Osteocyte (in vitro differentiated cells): ENCODE data around the gene PLCB2. TPM values are rescaled to one million over a fixed set of nuclear protein-coding genes. Genes with fewer than 3 reads are reported as not detected.

Source experiments
- DNase-seq: peaks from one replicate; pipeline ENCODE4 v3.0.0; 2021; ENCODE audit warnings: mixed read lengths; ENCODE audit not compliant: unreplicated experiment; ENCODE audit errors: extremely low spot score
- H3K27ac Mint-ChIP-seq: one replicate; pipeline ENCODE4 v1.8.0; 2021; ENCODE audit warnings: mild to moderate bottlenecking, mixed read lengths; ENCODE audit not compliant: unreplicated experiment
- H3K27me3 Mint-ChIP-seq: one replicate; pipeline ENCODE4 v1.8.0; 2021; ENCODE audit warnings: mixed read lengths; ENCODE audit not compliant: unreplicated experiment
- H3K36me3 Mint-ChIP-seq: one replicate; pipeline ENCODE4 v1.8.0; 2021; ENCODE audit warnings: mixed read lengths; ENCODE audit not compliant: unreplicated experiment
- H3K4me1 Mint-ChIP-seq: one replicate; pipeline ENCODE4 v1.8.0; 2021; ENCODE audit warnings: mixed read lengths; ENCODE audit not compliant: unreplicated experiment
- H3K4me3 Mint-ChIP-seq: one replicate; pipeline ENCODE4 v1.8.0; 2021; ENCODE audit warnings: mild to moderate bottlenecking, moderate library complexity, mixed read lengths; ENCODE audit not compliant: unreplicated experiment
- H3K9me3 Mint-ChIP-seq: one replicate; pipeline ENCODE4 v1.8.0; 2021; ENCODE audit warnings: mixed read lengths; ENCODE audit not compliant: unreplicated experiment
- total RNA-seq: library from RNA; stranded (reverse); gene quantifications from 2 replicates; pipeline ENCODE4 v1.2.1, GENCODE V29; 2021
- TF ChIP-seq, protein P1 (sequence below): fragments of 200-600 bp; sonication (generic); IDR thresholded peaks from 2 replicates; pipeline ENCODE4 v1.5.0; 2021; ENCODE audit warnings: antibody characterized with exemption, mild to moderate bottlenecking, moderate library complexity

The PLCB2 gene
- total RNA-seq, 1 donor from 2014 or later: 0.40 TPM

DNA sequence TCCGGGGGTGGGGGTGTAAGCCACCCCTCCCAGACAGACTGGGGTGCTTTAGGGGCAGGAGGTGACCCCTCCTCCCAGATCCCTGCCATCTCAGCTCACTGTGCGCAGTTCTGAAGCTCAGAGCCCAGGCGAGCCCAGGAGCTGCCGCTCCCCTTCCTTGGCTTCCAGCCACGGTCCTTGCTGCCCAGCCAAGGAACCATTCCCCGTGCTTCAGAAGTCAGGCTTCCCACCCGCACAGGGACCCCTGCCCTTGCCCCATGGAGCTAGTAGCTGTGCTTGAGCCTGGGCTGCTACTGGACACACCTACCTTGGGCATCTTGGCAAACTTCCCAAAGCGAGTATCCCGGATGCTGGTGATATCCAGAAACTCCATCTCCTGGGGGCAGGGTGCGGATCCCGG, 4.8 kb downstream of the PLCB2 start:
- no peak for DNase-seq
- H3K4me3 Mint-ChIP-seq: no peak overlapping the region
- no peak overlapping the region for H3K27ac Mint-ChIP-seq
- TF ChIP-seq, protein P1, sequence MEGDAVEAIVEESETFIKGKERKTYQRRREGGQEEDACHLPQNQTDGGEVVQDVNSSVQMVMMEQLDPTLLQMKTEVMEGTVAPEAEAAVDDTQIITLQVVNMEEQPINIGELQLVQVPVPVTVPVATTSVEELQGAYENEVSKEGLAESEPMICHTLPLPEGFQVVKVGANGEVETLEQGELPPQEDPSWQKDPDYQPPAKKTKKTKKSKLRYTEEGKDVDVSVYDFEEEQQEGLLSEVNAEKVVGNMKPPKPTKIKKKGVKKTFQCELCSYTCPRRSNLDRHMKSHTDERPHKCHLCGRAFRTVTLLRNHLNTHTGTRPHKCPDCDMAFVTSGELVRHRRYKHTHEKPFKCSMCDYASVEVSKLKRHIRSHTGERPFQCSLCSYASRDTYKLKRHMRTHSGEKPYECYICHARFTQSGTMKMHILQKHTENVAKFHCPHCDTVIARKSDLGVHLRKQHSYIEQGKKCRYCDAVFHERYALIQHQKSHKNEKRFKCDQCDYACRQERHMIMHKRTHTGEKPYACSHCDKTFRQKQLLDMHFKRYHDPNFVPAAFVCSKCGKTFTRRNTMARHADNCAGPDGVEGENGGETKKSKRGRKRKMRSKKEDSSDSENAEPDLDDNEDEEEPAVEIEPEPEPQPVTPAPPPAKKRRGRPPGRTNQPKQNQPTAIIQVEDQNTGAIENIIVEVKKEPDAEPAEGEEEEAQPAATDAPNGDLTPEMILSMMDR: no peak
- H3K9me3 Mint-ChIP-seq: peaks cover 7% of the 10 kb centered on the region
- H3K27me3 Mint-ChIP-seq: peaks cover 14% of the 10 kb centered on the region
- H3K4me1 Mint-ChIP-seq: no peaks in the 10 kb centered on the region
- H3K36me3 Mint-ChIP-seq: no peaks in the 10 kb centered on the region

DNA sequence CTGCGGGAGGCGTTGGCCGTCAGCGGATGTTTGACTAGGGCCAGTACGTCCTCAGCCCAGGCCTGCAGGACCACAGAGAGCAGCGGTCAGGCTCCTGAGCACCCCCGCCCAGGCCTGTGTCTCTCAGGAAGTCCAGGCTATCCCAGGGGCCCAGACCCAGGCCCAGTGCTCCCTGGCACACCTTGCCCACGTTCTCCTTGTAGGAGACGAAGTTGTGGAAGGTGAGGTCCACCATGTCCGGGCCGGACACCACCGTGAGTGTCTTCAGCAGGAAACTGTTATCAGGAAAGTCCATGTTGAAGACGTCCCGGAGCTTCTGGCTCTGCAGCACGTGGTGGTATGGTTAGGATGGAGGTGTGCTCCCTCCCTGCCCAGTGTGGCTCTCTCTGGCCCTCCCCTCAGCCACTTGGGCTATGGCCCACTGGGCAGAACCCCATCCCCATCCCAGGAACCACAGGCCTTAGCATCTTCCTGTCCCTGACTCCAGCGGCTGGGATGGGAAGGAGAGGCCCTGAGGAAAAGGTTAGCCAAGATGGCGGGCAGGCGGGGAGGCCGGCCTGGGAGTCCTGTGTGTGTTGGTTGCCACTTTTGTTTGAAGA, 5.3 kb downstream of the PLCB2 start:
- TF ChIP-seq, protein P1: no peak
- no peaks in the 10 kb centered on the region for H3K36me3 Mint-ChIP-seq
- peaks cover 14% of the 10 kb centered on the region for H3K27me3 Mint-ChIP-seq

DNA sequence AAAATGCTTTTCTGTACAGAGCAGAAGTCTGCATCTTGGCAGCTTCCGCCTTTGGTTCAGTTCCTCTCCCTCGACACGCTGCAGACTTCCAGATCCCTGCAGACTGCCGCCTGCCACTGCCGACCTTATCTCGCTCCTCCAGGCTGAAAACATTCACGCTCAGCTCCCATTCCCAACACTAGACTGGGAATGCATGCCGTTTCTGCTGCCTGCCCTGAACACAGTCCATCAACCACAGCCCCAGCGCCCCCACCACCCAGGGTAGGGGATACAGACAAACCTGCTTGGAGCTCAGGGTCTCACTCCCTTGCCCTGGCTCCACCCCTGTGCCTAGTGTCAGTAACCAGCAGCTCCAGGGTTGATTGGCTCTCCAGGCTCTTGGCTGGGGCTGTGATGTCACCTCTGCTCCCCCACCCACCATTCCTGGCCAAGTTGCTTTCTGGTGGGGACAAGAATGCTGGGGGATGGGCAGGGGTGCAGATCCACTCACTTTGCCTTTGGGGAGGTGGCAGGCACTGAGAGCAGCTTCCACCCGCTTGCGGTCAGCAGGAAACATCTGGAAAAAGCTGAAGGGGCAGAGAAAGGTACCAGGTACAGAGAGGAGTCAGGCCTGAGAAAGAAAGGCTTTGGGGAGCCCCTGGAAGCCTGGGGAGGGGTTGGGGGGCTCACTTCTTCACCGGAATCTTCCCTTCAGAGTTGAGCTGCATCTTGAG, 6.1 kb downstream of the PLCB2 start:
- TF ChIP-seq, protein P1: no peak
- Mint-ChIP-seq H3K27ac (no peak overlapping the region), H3K36me3 (no peaks in the 10 kb centered on the region), H3K9me3 (peaks cover 7% of the 10 kb centered on the region), H3K4me1 (no peaks in the 10 kb centered on the region), H3K27me3 (peaks cover 14% of the 10 kb centered on the region), H3K4me3 (no peak overlapping the region)
- DNase-seq: no peak

More for the DNA sequence above, 5.3 kb downstream of the PLCB2 start:
- no peak for DNase-seq
- H3K9me3 Mint-ChIP-seq: peaks cover 7% of the 10 kb centered on the region
- no peaks in the 10 kb centered on the region for H3K4me1 Mint-ChIP-seq
- H3K27ac Mint-ChIP-seq: no peak overlapping the region
- no peak overlapping the region for H3K4me3 Mint-ChIP-seq

DNA sequence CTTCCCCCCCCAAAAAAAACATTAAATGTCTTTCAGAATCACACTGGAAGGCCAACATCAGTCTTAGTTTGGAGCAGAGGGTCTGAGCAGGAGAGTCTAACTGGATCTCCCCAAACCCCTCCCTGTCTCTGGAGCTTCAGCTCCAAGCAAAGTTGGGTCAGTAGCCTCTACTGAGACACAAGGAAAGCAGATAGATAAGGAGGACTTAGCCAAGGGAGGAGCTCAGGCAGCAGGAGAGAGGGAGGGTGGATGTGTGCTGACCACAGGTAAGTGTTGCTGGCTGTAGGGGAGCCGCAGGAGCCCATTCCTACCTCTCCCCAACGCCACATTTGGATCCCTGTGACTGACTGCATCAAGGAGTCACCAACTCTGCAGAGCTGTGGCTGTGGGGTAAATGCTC, 7.0 kb downstream of the PLCB2 start:
- TF ChIP-seq, protein P1: no peak
- Mint-ChIP-seq H3K9me3 (peaks cover 7% of the 10 kb centered on the region), H3K27ac (no peak overlapping the region), H3K36me3 (no peaks in the 10 kb centered on the region), H3K4me1 (no peaks in the 10 kb centered on the region), H3K4me3 (no peak overlapping the region), H3K27me3 (peaks cover 14% of the 10 kb centered on the region)
- no peak for DNase-seq

DNA sequence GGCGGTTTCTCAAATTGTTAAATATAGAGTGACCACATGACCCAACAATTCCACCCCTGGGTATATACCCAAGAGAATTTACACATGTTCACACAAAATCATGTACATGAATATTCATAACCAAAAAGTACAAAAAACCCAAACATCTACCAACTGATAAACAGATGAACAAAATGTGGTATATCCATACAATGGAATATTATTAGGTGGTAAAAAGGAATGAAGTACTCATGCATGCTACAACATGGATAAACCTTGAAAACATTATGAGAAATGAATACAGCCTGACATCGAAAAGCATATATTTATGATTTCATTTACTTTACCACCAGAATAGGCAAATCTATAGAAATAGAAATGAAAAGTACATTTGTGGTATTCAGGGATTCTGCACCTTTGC, 7.4 kb downstream of the PLCB2 start:
- Mint-ChIP-seq H3K27ac (no peak overlapping the region), H3K9me3 (peaks cover 7% of the 10 kb centered on the region), H3K36me3 (no peaks in the 10 kb centered on the region), H3K27me3 (peaks cover 18% of the 10 kb centered on the region), H3K4me1 (no peaks in the 10 kb centered on the region), H3K4me3 (no peak overlapping the region)
- TF ChIP-seq, protein P1: no peak
- DNase-seq: no peak
